CD4-positive, alpha-beta T cell treated with Interferon alpha-2 for 1 hour (primary cell): ENCODE results near the gene KMT2B.
A peak's percentile ranks its signal among the peaks of the same experiment; 100 is the strongest.
"Not testable (repeated sequence)": the region's sequence is repeated elsewhere in the genome, so short reads cannot be mapped to it uniquely, and the experiment has no call there.

Experiments
- DNase-seq, 2 donors: peaks; one replicate each; pipeline ENCODE4 v3.0.0-alpha.2; 2020 to 2022

The KMT2B gene

GRCh38 chr19:35760711-35761349 is 43.0 kb downstream of the KMT2B start:
- DNase-seq = no peak

GRCh38 chr19:35764432-35765315 is 46.9 kb downstream of the KMT2B start:
- DNase-seq = no peak

GRCh38 chr19:35766571-35767104 is 48.8 kb downstream of the KMT2B start:
- DNase-seq = no peak

- DNase-seq = no peak
These were observed 49.7 kb downstream of the KMT2B start for GRCh38 chr19:35767288-35768081.

- no peak for DNase-seq
These were observed 50.2 kb downstream of the KMT2B start for GRCh38 chr19:35768082-35768421.

- not testable (repeated sequence) for DNase-seq
These were observed 54.6 kb downstream of the KMT2B start for GRCh38 chr19:35772362-35772761.

GRCh38 chr19:35773020-35773806 is 55.4 kb downstream of the KMT2B start:
- no peak for DNase-seq

- no peak for DNase-seq
These were observed 56.7 kb downstream of the KMT2B start for GRCh38 chr19:35774274-35775045.

- no peak for DNase-seq
These were observed 57.2 kb downstream of the KMT2B start for GRCh38 chr19:35775046-35775297.

GRCh38 chr19:35775298-35776101 is 57.7 kb downstream of the KMT2B start, which contains the start of gene ARHGAP33:
ARHGAP33 (plus strand) TSS chr19:35775564; CDS start chr19:35775659, 95 bp downstream.
- DNase-seq = peak; percentile 98 to 99

GRCh38 chr19:35776102-35776788 is 58.4 kb downstream of the KMT2B start:
- DNase-seq = no peak

GRCh38 chr19:35777086-35777841 is 59.5 kb downstream of the KMT2B start:
- DNase-seq = no peak

GRCh38 chr19:35777961-35778360 is 60.2 kb downstream of the KMT2B start:
- no peak for DNase-seq

- DNase-seq = no peak
These were observed 61.2 kb downstream of the KMT2B start for GRCh38 chr19:35779033-35779432.

GRCh38 chr19:35780058-35780457 is 62.3 kb downstream of the KMT2B start:
- no peak for DNase-seq

GRCh38 chr19:35780717-35781116 is 62.9 kb downstream of the KMT2B start:
- DNase-seq = no peak

- no peak for DNase-seq
These were observed 63.8 kb downstream of the KMT2B start for GRCh38 chr19:35781650-35782049.

- DNase-seq = no peak
These were observed 64.8 kb downstream of the KMT2B start for GRCh38 chr19:35782589-35782988.
